Thoracic aorta (tissue), 2 donors: ENCODE data around the gene VDR. TPM values are rescaled to one million over a fixed set of nuclear protein-coding genes. Genes with fewer than 3 reads are reported as not detected.
"Not testable (repeated sequence)": the region's sequence is repeated elsewhere in the genome, so short reads cannot be mapped to it uniquely, and the experiment has no call there.

Experiments used
- ATAC-seq: fragments of 150-250 bp; one replicate; pipeline ENCODE4 v1.8.0; 2017; ENCODE audit warnings: low read depth; ENCODE audit not compliant: insufficient number of reproducible peaks, low FRiP score
- DNase-seq: peaks from one replicate; pipeline ENCODE4 v3.0.0-alpha.2; 2020; ENCODE audit warnings: low spot score
- H3K27ac ChIP-seq, 2 donors: fragments of 200-600 bp; sonication (generic); 1 replicate in 1 of 2; 2 replicates in 1 of 2; pipeline ENCODE4 v1.5.1; 2016; ENCODE audit warnings: mild to moderate bottlenecking in 2 of 2, moderate library complexity in 2 of 2
- H3K27me3 ChIP-seq: fragments of 200-600 bp; sonication (generic); replicated peaks from 2 replicates; pipeline ENCODE4 v1.6.0; 2016; ENCODE audit warnings: mild to moderate bottlenecking; ENCODE audit not compliant: insufficient read depth
- H3K36me3 ChIP-seq: fragments of 200-600 bp; sonication (generic); one replicate; pipeline ENCODE4 v1.5.1; 2016
- H3K4me1 ChIP-seq, 2 donors: fragments of 200-600 bp; sonication (generic); 1 replicate in 1 of 2; 2 replicates in 1 of 2; pipeline versions ENCODE4 v1.5.1 to v1.6.0; 2016; ENCODE audit warnings: low read depth in 2 of 2, mild to moderate bottlenecking in 1 of 2; ENCODE audit not compliant: control insufficient read depth in 1 of 2
- H3K4me3 ChIP-seq: fragments of 200-600 bp; sonication (generic); 2 replicates; pipeline ENCODE4 v1.5.1; 2016; ENCODE audit warnings: mild to moderate bottlenecking
- H3K9me3 ChIP-seq: fragments of 200-600 bp; sonication (generic); 2 replicates; pipeline ENCODE4 v1.5.1; 2016
- CTCF ChIP-seq: fragments of 200-600 bp; sonication (generic); IDR thresholded peaks from one replicate; pipeline ENCODE4 v1.5.1; 2019; ENCODE audit warnings: antibody characterized with exemption
- total RNA-seq, 2 donors: library from RNA; depleted of rRNA; stranded (reverse); fragments of >200 nt; gene quantifications; one replicate each; pipeline versions ENCODE4 v1.1.0 to v1.2.3, GENCODE V29; 2016

The VDR gene
- total RNA-seq, 2 donors from 2014 or later: 6.8 to 10.3 TPM

DNA sequence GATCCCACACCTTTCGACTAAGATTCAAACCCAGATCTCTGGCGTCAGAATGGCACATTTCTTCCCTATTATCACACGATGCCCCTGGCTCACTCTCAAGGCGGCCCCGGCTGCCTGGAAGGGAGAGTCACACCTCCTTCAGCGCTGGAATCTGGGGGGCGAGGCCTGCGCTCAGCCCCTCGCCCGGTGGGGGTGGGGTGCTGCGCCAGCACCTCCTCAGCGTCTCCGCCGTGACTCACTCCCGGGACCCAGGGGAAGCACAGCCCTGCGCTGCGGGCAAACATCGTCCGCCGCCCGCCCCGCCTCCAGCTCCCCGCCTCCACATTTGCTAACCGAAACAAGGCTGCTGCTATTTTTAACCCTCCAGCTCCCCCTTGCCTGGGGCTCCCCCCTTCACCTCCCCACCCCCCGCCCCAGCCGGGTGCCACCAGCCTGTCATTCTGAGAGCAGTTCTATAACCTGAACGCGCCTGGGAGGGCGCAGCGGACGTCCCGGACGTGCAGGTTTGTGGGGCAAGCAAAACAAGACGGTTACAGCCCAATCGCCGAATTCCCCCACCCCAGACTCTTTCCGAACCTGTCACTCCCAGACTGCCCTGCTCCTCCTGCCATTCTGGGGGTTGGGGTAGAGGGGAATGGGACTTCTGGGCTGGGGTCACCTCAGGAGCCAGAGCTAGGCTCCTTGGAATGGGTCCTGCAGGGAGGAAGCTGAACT is 91.8 kb downstream of the VDR start:
- H3K9me3 ChIP-seq: no peaks in the 10 kb centered on the region
- H3K4me3 ChIP-seq: peak overlapping the region; percentile 68
- peak overlapping the region; percentile 98 to 99 for H3K27ac ChIP-seq
- peaks cover 84 to 98% of the 10 kb centered on the region in 2 donors for H3K4me1 ChIP-seq
- DNase-seq: peak; percentile 85
- TF ChIP-seq CTCF: no peak
- ATAC-seq: peak; percentile 57
- H3K36me3 ChIP-seq: no peaks in the 10 kb centered on the region
- H3K27me3 ChIP-seq: no peaks in the 10 kb centered on the region

GRCh38 chr12:47811581-47812484 is 93.0 kb downstream of the VDR start:
- Histone ChIP-seq H3K4me1 (peaks cover 86 to 98% of the 10 kb centered on the region in 2 donors), H3K9me3 (no peaks in the 10 kb centered on the region), H3K4me3 (peak overlapping the region; percentile 68), H3K27me3 (no peaks in the 10 kb centered on the region), H3K27ac (peak overlapping the region; percentile 98 to 99), H3K36me3 (no peaks in the 10 kb centered on the region)
- TF ChIP-seq CTCF: no peak
- ATAC-seq (peak; percentile 58), DNase-seq (peak; percentile 78)

- H3K4me1 ChIP-seq: peaks cover 79 to 98% of the 10 kb centered on the region in 2 donors
Measured at GRCh38 chr12:47811072-47811396, 93.8 kb downstream of the VDR start.

DNA sequence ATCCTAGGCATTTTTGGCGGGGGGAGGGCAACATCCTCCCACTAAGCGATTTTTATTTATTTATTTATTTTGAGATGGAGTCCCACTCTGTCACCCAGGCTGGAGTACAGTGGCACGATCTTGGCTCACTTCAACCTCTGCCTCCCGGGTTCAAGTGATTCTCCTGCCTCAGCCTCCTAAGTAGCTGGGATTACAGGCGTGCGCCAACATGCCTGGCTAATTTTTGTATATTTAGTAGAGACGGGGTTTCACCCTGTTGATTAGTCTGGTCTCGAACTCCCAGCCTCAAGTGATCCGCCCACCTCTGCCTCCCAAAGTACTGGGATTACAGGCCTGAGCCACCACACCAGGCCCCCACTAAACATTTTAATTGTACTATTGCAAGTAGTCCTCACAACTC is 95.3 kb downstream of the VDR start:
- ATAC-seq, H3K36me3 ChIP-seq, DNase-seq, H3K9me3 ChIP-seq, H3K27me3 ChIP-seq, H3K4me3 ChIP-seq: not testable (repeated sequence)
- H3K27ac ChIP-seq: peak overlapping the region; percentile 98 to 99
- peaks cover 77 to 98% of the 10 kb centered on the region in 2 donors for H3K4me1 ChIP-seq

More at GRCh38 chr12:47811072-47811396, 93.8 kb downstream of the VDR start:
- no peak for TF ChIP-seq CTCF
- Histone ChIP-seq H3K9me3 (no peaks in the 10 kb centered on the region), H3K27me3 (no peaks in the 10 kb centered on the region), H3K27ac (peak overlapping the region; percentile 98 to 99), H3K36me3 (no peaks in the 10 kb centered on the region), H3K4me3 (peak overlapping the region; percentile 12)
- DNase-seq (no peak), ATAC-seq (no peak)

DNA sequence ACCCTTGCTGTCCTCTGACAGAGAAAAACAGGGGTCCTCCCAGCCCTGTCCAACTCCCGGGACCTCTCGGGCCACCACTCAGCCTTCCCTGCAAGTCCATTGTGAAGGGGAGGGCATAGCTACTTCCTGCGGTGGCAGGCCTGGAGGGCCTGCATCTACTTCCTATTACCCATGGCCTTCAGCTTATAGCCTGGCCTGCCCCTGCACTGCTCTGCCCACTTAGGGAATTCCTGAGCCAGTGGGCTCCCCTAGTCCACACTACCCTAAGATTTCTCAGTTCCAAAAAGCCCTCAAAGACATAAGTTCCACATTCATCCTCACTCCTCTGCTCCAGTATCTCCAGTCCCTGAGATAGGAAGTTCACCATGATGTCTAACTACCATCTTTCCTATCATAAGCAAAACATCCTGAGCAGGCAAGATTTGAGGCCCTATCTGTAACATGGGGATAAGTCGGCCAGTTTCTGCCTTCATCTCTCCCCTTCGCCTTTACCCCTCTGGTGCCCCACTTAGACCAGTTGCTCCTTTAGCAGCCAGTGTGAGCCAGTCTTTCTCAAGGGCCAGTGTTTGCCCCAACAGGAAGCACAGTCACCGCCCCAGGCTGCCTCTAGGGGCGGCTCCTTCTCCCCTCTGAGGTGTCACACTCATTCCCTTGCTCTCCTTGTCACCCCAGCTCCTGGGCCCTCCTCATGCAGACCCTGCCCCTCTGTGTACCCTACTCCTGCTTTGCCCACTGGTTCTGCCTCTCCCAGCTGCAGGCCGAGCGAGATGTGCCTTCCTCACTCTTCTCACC is 96.0 kb downstream of the VDR start:
- Histone ChIP-seq H3K4me3 (peak overlapping the region; percentile 40), H3K4me1 (peaks cover 77 to 98% of the 10 kb centered on the region in 2 donors), H3K27me3 (no peaks in the 10 kb centered on the region), H3K27ac (peak overlapping the region; percentile 98 to 99), H3K36me3 (no peaks in the 10 kb centered on the region), H3K9me3 (no peaks in the 10 kb centered on the region)
- TF ChIP-seq CTCF: no peak
- DNase-seq (no peak), ATAC-seq (no peak)
